Limb (tissue), 2 donors: ENCODE data around the gene GBF1.

Experiments
- DNase-seq, 2 donors: peaks; one replicate each; pipeline ENCODE4 v3.0.0-alpha.2; 2016; ENCODE audit errors: extremely low spot score in 2 of 2

GBF1 gene

DNA sequence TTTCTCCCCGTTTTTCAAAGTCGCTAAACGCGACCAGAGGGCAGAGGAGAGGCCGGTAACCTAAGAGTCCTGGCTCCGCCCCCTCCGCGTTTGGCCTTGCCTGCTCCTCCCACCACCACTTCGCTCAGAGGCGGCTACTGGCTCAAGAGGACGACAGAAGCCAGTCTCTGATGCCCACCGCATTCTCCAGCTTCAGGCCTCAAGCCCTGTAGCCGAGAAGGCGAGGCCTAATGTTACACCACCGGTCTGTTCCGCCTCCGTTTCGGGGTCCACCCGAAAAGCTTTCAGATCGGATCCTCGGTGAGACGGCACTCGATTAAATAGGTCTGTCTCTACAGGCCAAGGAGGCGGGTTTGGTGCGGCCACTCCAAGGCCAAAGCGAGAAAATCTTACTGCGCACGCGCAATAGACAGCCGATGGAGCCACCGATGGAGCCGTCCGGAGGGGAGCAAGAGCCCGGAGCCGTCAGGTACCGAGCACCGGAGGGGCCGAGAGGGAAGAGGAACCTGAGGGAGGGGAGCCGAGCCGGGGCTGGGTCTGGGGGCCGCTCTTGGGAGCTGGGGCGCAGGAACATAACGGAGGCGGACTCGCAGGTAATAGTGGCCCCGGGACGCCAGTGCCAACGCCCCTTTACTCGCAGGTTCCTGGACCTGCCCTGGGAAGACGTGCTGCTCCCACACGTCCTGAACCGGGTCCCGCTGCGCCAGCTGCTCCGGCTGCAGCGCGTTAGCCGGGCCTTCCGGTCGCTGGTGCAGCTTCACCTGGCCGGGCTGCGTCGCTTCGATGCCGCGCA is 175.6 kb downstream of the GBF1 start, which contains the start of gene FBXL15:
FBXL15 (plus strand) TSS at position 123 of the 793 bp plus-strand sequence; CDS start at position 417, 294 bp downstream.
- DNase-seq: peak; percentile 96 to 97

DNA sequence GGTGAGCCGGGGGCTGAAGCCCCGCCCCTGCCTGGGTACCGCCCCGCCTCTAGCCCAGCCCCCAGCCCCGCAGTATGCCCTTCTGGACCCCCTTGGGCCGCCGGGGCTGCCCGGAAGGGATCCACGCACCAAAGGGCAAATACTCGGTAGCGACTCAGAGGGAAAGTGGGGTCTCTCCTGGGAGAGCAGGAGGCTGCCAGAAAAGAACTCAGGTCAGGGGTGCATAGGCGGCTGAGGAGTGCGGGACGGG is 176.1 kb downstream of the GBF1 start:
- DNase-seq: no peak

GRCh38 chr10:102421757-102422512 is 176.6 kb downstream of the GBF1 start:
- DNase-seq: peak in 1 of 2 donors; percentile 40

- peak in 1 of 2 donors; percentile 73 for DNase-seq
Observed at GRCh38 chr10:102422545-102423129, 177.3 kb downstream of the GBF1 start.

DNA sequence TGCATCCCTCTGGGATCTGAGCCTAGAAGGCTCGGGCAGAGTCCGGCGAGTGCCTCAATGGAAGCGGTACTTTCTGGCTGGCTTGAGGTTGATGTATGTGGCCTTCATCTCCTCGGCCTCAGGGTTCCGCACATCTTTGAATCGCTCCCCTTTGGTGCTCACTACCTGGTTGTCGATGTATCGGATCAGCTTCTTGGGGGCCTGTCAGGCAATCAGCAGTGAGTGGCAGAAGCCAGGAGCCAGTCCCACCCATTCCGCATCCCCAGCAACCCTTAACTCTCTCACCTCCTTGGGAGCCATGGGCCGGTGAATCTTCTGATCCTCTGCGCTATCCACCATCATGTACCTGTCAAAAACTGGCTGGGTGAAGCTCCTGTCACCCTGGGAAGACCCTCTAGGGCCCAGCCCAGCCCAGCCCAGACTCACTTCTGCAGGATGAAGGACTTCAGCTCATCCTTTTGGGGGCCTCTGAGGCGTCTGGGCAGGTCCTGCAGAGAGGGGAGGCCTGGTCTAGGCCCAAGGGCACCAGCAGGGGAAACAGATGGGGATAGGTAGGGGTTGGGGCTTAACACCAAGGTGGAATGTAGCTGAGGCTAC is 178.1 kb downstream of the GBF1 start:
- DNase-seq: no peak

- DNase-seq: no peak
Observed at GRCh38 chr10:102424145-102424544, 178.8 kb downstream of the GBF1 start.

DNA sequence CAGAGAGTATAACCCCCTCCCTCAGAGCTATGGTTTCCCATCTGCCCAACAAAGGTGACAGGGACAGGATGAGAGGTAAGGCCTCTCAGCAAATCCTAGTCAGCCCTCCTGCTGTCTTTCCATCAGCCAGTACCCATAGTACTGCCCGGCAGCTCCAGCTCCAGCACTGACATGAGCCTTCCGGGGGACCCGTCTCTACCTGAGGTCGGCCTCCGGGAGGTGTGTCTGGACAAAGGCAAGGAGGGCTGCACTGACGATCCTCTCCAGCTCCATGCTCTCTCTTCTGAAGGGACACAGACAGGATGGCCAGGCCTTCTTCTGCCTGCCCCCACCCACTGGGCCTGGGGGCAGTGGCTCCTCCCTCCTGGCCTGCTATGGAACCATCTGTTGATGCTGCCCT is 179.6 kb downstream of the GBF1 start:
- peak in 1 of 2 donors; percentile 29 for DNase-seq

- DNase-seq: peak in 1 of 2 donors; percentile 40
Observed at GRCh38 chr10:102425444-102425843, 180.1 kb downstream of the GBF1 start.

DNA sequence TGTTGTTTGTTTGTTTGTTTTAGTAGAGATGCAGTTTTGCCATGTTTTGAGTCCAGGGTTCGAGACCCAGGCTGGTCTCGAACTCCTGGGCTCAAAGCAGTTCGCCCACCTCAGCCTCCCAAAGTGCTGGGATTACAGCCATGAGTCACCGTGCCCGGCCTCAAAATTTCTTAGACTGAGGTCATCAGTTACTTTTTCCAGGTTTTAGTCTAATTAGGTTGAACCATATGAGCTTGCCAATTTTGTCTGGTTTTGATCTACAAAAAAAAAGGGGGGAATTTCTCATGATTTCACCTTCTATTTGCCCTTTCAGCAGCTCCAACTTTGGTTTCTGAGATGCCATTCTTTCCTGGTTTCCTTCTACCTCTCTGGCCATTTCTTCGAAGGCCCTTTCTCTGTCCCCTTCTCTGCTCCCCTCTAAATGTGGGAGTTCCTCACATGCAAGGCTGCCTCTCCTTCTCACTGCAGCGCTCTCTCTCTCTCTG is 181.5 kb downstream of the GBF1 start:
- DNase-seq: no peak

- DNase-seq: no peak
Observed at GRCh38 chr10:102429468-102429867, 184.1 kb downstream of the GBF1 start.

- no peak for DNase-seq
Observed at GRCh38 chr10:102431452-102432124, 186.3 kb downstream of the GBF1 start.
